HG02623 (cell line): ENCODE results near the gene PCDHGA5.
"Not testable (repeated sequence)": the region's sequence is repeated elsewhere in the genome, so short reads cannot be mapped to it uniquely, and the experiment has no call there.

Experiments used
- ATAC-seq: cut with Tn5 transposase; IDR thresholded peaks from one replicate; pipeline ENCODE4 v1.9.1; 2021; ENCODE audit warnings: moderate library complexity; ENCODE audit not compliant: unreplicated experiment

PCDHGA5 gene

DNA sequence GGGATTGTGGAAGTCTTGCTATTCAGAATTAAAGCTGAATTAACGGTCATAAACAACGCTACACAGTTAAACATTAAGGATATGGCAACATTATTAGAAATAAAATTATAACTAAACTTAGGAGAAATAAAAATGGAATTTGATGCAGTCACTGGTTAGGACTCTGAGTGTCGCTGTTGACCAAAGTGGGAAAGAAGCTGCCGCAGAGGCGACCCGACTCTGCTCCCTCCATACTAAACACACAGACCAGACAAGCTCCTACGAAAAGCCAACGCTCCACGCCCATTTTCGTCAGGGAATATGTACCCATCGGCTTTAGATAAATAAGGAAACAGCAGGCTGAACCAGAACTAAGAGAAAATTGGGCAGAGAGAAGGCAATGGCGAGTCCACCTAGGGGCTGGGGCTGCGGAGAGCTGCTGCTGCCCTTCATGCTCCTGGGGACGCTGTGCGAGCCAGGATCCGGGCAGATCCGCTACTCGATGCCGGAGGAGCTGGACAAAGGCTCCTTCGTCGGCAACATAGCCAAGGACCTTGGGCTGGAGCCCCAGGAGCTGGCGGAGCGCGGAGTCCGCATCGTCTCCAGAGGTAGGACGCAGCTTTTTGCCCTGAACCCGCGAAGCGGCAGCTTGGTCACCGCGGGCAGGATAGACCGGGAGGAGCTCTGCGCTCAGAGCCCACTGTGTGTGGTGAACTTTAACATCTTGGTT lies at the start of gene PCDHGA5:
PCDHGA5 (plus strand) TSS at position 211 of the 709 bp plus-strand sequence; CDS start at position 380, 169 bp downstream.
- ATAC-seq = no peak

DNA sequence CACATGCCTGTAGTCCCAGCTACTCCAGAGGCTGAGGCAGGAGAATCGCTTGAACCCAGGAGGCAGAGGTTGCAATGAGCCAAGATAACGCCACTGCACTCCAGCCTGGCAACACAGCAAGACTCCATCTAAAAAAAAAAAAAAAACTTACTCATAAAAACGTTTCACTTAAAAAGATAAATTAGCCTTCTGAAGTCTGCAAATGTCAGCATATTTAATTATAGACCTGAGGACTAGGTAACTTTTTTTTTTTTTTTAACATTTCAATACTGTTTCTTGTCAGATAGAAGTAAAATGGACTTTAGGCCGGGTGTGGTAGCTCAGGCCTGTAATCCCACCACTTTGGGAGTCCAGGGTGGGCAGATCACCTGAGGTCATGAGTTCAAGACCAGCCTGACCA lies 47.0 kb upstream of the PCDHGA5 start:
- ATAC-seq = not testable (repeated sequence)

DNA sequence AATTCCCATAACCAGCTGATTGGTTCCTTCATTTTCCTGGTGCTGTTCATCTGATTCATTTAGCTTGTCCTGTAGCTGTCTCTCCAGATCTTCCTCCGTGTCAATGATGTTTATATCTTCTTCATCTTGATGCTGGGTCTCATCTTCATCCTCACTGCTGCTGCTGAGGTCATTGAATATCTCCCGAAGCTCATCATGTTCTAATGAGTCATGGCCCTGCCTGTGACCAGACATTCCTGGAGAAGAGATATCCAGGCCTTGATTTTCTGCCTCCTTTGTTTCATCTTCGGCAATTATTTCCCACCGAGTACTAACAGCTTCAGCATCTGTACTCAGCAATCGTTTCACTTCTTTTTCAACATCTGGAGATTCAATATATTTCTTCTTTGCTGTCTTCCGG lies 44.8 kb upstream of the PCDHGA5 start:
- ATAC-seq = no peak

DNA sequence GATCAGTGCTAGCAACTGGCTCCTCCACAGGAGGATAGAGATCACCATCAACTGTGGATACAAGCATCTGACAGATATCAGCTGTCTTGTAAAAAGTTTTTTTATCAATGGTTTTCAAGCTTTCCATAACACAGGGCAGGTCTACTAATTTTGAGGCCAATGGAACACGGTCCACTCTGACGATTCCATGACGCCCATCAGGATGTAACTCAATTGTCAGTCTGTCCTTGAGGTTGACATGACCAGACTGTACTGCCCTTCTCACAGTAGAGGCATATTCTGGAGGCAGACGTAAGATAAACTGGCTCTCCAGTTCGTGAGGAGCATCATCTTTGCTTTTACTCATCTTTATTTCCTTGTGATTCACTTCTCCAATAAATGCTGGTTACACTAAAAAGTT lies 44.3 kb upstream of the PCDHGA5 start:
- ATAC-seq = no peak

DNA sequence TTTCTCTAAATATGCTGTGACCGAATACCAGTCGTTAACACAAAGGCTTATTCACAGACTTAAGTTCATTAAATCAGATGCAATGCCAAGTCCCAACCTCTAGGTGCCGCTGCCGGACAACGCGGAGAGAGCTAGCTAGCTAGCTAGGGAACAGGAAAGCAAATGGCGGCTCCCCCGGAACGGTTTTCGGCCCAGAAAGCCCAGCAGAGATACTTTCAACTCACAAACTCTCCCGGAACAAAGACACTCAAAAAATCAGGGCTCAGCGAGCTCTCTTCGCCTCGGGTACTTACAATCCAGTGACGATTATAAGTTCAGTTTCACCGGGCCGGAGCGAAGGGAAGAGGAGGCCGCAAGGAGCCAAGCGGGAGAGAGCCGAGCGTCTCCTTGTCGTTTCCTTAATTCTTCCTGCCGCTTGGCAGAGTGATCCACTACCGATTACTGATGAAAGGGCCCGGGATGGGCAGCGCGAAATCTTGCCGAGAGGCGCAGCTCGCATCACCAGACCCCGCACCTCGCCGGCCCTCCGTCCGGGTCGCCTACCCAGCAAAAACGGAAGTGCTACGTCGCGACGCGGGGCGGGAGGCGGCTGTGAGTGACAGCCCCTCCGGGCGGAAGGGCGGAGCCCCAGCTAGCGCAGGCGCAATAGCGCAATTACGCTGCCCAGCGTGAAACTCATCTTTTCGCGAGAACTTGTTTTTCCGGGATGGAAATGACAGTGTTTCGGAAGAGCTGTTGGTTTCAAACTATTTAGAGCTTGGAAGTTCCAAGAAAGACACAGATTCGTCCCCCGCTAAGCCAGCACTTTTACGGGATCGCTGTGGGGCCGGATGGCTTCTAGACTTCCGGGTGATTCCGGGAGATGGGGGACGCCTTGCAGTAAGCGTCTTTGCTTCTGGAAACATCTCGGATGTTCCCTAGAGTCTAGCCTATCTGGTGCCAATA lies 43.5 kb upstream of the PCDHGA5 start, which contains the start of gene TAF7:
TAF7 (minus strand) TSS at position 560 of the 945 bp plus-strand sequence. CDS start 740 bp downstream, outside the sequence.
- peak; percentile 91 for ATAC-seq

DNA sequence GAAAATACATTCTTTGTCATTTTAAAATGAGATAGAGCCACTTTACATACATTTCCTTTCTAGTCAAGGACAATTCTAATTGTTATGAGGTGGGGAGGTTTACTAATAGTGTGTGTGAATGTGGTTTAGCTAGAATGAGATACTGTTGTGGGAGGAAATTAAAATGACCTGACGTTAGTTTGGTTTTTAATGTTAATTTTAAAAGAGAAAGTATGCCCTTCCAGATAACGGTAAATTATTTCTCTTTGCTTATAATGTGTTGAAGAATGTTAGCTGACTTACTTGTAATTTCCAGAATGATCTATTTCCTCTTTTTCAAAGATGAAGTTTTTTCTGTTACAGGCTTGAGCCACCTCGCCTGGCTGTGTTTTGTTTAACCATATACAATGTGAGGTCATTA lies 41.7 kb upstream of the PCDHGA5 start:
- ATAC-seq = no peak

DNA sequence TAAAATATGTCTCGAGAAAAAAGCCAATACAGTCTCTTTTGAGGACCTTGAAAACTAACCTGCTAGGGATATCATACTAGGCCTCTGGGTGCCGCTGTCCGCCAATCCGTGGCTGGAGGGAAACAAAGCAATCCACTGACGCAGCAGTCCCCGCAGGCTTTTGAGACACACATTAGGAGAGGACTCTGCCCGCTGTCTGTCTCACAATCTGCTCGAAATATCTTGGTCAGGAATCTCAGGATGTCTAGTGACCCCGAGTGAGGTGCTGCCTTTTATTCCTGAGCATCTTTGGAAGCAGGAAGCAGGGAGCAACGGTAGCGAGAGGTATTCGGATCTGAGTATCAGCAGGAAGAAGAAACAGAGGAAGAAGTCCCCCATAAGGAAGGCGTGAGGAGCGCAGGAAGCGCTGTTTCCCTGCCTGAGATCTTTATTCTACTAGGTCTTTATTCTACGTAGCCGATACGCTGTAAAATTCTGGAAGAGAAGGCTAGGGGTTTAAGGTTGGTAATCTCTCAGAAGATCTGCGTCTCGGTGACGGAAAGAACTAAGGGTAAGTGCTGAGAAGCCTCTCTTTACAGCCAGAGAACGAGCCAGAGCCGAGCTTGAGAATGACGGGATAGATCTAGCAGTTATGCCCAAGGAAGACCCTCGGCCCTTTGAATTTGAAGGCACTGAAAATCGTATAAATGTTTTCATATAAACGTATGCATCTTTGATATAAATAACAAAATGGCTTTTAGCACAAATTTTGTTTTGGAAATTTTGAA lies 37.7 kb upstream of the PCDHGA5 start:
- ATAC-seq = peak; percentile 71

DNA sequence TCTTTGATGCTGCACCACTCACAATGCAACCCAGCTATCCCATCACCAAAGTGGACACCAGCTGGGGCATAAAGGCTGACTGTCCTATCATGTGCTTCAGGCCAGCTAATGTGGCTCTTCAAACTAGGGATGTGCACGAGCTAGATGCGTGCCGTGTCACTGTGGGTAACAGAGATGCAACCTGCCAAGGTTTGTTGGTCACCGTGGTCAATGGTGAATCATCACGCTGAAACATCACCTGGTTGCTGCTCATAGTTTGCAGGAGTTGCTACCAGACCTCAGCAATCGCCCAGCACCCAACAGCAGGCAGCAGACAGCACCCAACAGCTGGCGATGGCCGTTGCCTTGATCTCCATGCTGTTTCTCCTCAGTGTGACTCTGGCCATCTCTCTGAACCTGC lies 35.7 kb upstream of the PCDHGA5 start:
- ATAC-seq = no peak

DNA sequence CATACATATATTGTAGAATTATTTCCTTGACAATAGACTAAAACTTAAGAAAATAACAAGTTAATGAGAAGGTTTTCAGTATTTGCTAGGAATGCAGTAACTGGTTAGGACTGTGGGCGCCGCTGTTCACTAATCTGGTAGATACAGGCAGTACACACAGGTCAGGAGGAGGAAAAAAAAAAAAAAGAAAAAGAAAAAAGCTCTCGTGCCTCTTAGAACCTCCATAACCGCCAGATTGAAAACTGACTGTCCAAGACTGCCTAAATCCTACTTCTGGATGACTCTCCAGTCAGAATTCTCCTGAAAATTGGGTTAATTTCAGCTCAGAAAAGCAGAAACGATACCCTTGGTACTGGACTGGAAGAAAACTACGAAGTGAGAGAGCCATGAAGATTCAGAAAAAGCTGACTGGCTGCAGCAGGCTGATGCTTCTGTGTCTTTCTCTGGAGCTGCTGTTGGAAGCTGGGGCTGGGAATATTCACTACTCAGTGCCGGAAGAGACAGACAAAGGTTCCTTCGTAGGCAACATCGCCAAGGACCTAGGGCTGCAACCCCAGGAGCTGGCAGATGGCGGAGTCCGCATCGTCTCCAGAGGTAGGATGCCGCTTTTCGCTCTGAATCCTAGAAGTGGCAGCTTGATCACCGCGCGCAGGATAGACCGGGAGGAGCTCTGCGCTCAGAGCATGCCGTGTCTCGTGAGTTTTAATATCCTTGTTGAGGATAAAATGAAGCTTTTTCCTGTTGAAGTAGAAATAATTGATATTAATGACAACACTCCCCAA lies 33.5 kb upstream of the PCDHGA5 start, which contains the start of gene PCDHGA1:
PCDHGA1 (plus strand) TSS at position 216 of the 782 bp plus-strand sequence.
- ATAC-seq = no peak

DNA sequence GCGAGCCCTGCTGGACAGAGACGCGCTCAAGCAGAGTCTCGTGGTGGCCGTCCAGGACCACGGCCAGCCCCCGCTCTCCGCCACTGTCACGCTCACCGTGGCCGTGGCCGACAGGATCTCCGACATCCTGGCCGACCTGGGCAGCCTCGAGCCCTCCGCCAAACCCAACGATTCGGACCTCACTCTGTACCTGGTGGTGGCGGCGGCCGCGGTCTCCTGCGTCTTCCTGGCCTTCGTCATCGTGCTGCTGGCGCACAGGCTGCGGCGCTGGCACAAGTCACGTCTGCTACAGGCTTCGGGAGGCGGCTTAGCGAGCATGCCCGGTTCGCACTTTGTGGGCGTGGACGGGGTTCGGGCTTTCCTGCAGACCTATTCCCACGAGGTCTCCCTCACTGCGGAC lies 31.4 kb upstream of the PCDHGA5 start:
- ATAC-seq = not testable (repeated sequence)

DNA sequence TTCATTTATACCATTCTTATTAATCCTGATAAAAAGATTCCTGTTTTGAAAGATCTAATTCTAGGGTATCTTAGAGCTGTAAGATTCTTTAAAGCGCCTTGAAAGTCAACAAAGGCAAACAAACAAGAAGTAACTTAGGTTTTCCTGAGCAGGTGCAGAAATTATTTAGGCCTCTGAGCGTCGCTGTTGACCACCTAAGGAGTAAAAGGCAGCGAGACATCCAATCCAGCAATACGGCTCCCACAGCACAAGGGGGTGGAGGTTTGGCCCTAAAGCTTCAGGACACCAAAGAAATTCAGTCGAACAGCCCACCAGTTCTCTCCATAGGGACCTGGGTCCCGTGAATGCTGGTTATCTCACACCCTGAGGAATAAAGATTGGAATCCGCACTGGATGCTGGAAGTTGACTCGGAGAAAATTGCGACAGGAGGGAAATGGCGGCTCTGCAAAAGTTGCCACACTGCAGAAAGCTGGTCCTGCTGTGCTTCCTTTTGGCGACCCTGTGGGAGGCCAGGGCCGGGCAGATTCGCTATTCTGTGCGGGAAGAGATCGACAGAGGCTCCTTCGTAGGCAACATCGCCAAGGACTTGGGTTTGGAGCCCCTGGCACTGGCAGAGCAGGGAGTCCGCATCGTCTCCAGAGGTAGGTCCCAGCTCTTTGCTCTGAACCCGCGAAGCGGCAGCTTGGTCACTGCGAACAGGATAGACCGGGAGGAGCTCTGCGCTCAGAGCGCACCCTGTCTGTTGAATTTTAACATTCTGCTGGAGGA lies 25.2 kb upstream of the PCDHGA5 start, which contains the start of gene PCDHGA2:
PCDHGA2 (plus strand) TSS at position 223 of the 769 bp plus-strand sequence.
- ATAC-seq = no peak

DNA sequence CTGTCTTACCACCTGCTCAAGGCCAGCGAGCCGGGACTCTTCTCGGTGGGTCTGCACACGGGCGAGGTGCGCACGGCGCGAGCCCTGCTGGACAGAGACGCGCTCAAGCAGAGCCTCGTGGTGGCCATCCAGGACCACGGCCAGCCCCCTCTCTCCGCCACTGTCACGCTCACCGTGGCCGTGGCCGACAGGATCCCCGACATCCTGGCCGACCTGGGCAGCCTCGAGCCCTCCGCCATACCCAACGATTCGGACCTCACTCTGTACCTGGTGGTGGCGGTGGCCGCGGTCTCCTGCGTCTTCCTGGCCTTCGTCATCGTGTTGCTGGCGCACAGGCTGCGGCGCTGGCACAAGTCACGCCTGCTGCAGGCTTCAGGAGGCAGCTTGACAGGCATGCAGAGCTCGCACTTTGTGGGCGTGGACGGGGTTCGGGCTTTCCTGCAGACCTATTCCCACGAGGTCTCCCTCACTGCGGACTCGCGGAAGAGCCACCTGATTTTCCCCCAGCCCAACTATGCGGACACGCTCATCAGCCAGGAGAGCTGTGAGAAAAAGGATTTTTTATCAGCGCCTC lies 23.1 kb upstream of the PCDHGA5 start:
- not testable (repeated sequence) for ATAC-seq

DNA sequence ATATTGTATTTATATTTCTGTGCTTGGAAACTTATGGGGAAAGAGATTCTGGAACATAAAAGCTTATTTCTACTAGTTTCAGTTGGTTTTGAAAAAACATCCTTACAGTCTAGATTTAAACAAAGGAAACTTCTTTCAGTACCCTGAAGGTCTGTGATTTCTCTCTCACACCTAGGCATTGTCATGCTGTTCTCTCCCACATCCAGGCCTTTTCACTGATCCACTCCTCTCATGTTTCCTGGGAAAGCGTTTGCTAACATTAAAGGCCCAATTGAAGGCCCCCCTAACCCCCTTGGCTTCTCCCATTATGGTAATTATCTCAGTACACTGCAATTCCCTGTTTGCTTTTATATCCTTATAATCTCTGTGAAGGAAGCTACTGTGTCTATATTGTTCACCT lies 21.2 kb upstream of the PCDHGA5 start:
- no peak for ATAC-seq

DNA sequence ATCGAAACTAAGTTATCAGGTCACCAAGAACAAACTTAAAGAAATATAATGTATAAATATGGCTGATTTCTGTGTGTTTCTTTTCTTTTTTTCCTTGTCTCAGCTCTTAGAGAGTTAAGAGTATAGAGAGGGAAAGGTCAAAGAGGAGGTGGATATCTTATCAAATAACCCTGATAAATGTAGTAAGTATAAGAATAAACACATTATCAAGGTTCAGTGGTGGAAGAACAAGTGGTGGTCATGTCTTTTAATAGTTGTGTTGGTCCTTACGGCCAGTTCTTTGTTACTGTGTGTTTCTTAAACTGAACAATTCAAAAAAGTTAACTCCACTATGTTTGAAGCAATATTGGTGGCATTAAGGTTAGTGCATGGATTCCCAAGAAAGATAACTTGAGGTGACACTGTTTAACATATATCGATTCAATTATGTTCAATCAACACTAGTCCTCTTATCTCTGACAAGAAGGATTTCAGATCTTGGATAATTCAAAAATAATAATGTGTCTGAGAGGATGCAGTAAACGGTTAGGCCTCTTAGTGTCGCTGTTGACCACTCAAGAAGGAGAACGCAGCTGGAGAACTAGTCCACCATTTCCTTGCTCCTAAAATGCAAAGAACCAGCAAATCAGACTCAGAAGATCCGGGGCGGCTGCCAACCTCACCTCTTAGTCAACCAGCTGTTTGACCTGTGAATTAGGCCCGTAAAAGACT lies 20.6 kb upstream of the PCDHGA5 start, which contains the start of gene PCDHGA3:
PCDHGA3 (plus strand) TSS at position 588 of the 711 bp plus-strand sequence. CDS start 205 bp downstream, outside the sequence.
- ATAC-seq = no peak

DNA sequence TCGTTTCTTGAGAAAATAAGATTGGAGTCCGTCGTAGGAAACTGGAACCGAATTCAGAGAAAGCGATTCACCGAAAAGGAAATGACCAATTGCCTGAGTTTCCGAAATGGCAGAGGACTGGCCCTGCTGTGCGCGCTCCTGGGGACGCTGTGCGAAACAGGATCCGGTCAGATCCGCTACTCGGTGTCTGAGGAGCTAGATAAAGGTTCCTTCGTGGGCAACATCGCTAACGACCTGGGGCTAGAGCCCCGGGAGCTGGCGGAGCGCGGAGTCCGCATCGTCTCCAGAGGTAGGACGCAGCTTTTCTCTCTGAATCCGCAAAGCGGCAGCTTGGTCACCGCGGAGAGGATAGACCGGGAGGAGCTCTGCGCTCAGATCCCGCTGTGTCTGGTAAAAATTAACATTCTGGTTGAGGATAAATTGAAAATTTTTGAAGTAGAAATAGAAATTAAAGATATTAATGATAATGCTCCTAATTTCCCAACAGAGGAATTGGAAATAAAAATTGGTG lies 20.0 kb upstream of the PCDHGA5 start:
- no peak for ATAC-seq

DNA sequence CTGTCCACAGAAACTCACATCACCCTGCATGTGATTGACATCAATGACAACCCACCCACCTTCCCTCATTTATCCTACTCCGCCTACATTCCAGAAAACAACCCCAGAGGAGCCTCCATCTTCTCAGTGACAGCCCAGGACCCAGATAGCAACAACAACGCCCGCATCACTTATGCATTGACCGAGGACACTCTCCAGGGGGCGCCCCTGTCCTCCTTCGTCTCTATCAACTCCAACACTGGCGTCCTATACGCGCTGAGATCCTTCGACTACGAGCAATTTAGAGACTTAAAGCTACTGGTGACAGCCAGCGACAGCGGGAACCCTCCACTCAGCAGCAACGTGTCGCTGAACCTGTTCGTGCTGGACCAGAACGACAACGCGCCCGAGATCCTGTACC lies 18.6 kb upstream of the PCDHGA5 start:
- no peak for ATAC-seq

DNA sequence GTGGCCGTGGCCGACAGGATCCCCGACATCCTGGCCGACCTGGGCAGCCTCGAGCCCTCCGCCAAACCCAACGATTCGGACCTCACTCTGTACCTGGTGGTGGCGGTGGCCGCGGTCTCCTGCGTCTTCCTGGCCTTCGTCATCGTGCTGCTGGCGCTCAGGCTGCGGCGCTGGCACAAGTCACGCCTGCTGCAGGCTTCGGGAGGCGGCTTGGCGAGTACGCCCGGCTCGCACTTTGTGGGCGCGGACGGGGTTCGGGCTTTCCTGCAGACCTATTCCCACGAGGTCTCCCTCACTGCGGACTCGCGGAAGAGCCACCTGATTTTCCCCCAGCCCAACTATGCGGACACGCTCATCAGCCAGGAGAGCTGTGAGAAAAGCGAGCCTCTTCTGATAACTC lies 17.9 kb upstream of the PCDHGA5 start:
- ATAC-seq = not testable (repeated sequence)
